Upper lobe of left lung (tissue), 6 donors: ENCODE data around the gene HSDL2. TPM values are rescaled to one million over a fixed set of nuclear protein-coding genes. Genes with fewer than 3 reads are reported as not detected.

Experiments used
- ATAC-seq, 2 donors: fragments of 200-7000 bp; cut with Tn5 transposase; one replicate each; pipeline ENCODE4 v1.9.1; 2022; ENCODE audit warnings: mild to moderate bottlenecking in 2 of 2, moderate library complexity in 2 of 2; ENCODE audit not compliant: low FRiP score in 2 of 2
- DNase-seq, 2 donors: peaks; one replicate each; pipeline ENCODE4 v3.0.0-alpha.2; 2019 to 2020
- H3K27ac ChIP-seq, 4 donors: fragments of 200-600 bp; sonication (generic); one replicate each; pipeline ENCODE4 v1.5.1; 2016 to 2019
- H3K27me3 ChIP-seq, 4 donors: fragments of 200-600 bp; sonication (generic); one replicate each; pipeline ENCODE4 v1.5.1; 2017 to 2019
- H3K36me3 ChIP-seq, 4 donors: fragments of 200-600 bp; sonication (generic); one replicate each; pipeline ENCODE4 v1.5.1; 2016 to 2019
- H3K4me1 ChIP-seq, 4 donors: fragments of 200-600 bp; sonication (generic); one replicate each; pipeline ENCODE4 v1.5.1; 2018 to 2019
- H3K4me3 ChIP-seq, 4 donors: fragments of 200-600 bp; sonication (generic); one replicate each; pipeline ENCODE4 v1.5.1; 2017 to 2019; ENCODE audit warnings: mild to moderate bottlenecking in 2 of 4, moderate library complexity in 1 of 4
- H3K9me3 ChIP-seq, 4 donors: fragments of 200-600 bp; sonication (generic); one replicate each; pipeline ENCODE4 v1.5.1; 2018 to 2019
- EP300 ChIP-seq, 4 donors: sonication (generic); formaldehyde crosslinking; IDR thresholded peaks; one replicate each; pipeline ENCODE4 v1.5.1; 2017; ENCODE audit warnings: antibody characterized with exemption in 4 of 4, control low read depth in 2 of 4
- POLR2A ChIP-seq, 4 donors: fragments of 450-650 bp; IDR thresholded peaks; one replicate each; pipeline ENCODE4 v1.5.1; 2016 to 2017; ENCODE audit warnings: antibody characterized with exemption in 4 of 4, mild to moderate bottlenecking in 2 of 4
- POLR2AphosphoS5 ChIP-seq, 2 donors: sonication (generic); formaldehyde crosslinking; IDR thresholded peaks; one replicate each; pipeline ENCODE4 v1.5.1; 2017; ENCODE audit warnings: antibody characterized with exemption in 2 of 2
- WGBS, 2 donors: methylation state at CpG; one replicate each; pipeline ENCODE4 v1.1.5; 2017 to 2018; 5-methylcytosine and 5-hydroxymethylcytosine counted together
- total RNA-seq, 6 donors: library from RNA; depleted of rRNA in 4 of 6; stranded (reverse); fragments of >200 nt in 4 of 6; gene quantifications; one replicate each; pipeline versions ENCODE4 v1.1.0 to v1.2.1, GENCODE V29; 2016 to 2021
- TF ChIP-seq, protein P1 (sequence below), 6 experiments: fragments of 450-650 bp in 4 of 6; fragments of 200-600 bp in 2 of 6; sonication (generic) in 2 of 6; IDR thresholded peaks; one replicate each; pipeline ENCODE4 v1.5.1; 2016 to 2019; ENCODE audit warnings: antibody characterized with exemption in 6 of 6
- donor health status: DM: no; HTN: no; CAD: no; lungs with moderate emphysema.
- donor health status: DM: no; HTN: yes; CAD: no; lungs with severe emphysema.

The HSDL2 gene
- total RNA-seq, 6 donors from 2014 or later: 25.1 to 92.6 (median 46.2) TPM

- Histone ChIP-seq H3K36me3 (no peaks in the 10 kb centered on the region), H3K4me1 (peaks cover 25 to 33% (median 27%) of the 10 kb centered on the region in 4 donors), H3K27ac (peak within 1 kb of the TSS; percentile 98 to 100 (median 99)), H3K27me3 (no peaks in the 10 kb centered on the region), H3K9me3 (no peaks in the 10 kb centered on the region), H3K4me3 (peak within 1 kb of the TSS; percentile 86 to 97 (median 91))
- ATAC-seq: peak; percentile 85 to 88
- WGBS, 2 donors: 1% methylated on average over 20 of the region's 90 CpGs; no CpG with 5 or more reads in 1 of the 2 donors
- TF ChIP-seq, protein P1, sequence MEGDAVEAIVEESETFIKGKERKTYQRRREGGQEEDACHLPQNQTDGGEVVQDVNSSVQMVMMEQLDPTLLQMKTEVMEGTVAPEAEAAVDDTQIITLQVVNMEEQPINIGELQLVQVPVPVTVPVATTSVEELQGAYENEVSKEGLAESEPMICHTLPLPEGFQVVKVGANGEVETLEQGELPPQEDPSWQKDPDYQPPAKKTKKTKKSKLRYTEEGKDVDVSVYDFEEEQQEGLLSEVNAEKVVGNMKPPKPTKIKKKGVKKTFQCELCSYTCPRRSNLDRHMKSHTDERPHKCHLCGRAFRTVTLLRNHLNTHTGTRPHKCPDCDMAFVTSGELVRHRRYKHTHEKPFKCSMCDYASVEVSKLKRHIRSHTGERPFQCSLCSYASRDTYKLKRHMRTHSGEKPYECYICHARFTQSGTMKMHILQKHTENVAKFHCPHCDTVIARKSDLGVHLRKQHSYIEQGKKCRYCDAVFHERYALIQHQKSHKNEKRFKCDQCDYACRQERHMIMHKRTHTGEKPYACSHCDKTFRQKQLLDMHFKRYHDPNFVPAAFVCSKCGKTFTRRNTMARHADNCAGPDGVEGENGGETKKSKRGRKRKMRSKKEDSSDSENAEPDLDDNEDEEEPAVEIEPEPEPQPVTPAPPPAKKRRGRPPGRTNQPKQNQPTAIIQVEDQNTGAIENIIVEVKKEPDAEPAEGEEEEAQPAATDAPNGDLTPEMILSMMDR (IDR thresholded peaks at IDR 0.05): peak in 2 of 6 experiments; percentile 3 to 46
- TF ChIP-seq POLR2AphosphoS5 (IDR thresholded peaks at IDR 0.05) (peak; percentile 83 to 86), EP300 (IDR thresholded peaks at IDR 0.05) (no peak), POLR2A (IDR thresholded peaks at IDR 0.05) (peak; percentile 40 to 93 (median 78))
- DNase-seq: peak; percentile 88 to 97
Observed at GRCh38 chr9:112332977-112333638, 46.8 kb upstream of the HSDL2 start, which contains the start of gene PTBP3. Gene PTBP3 (minus strand): TSS chr9:112333619. CDS start chr9:112297865, 35,754 bp downstream.

GRCh38 chr9:112333639-112334431, 46.1 kb upstream of the HSDL2 start:
- 0% methylated on average over 4 to 20 of the region's 72 CpGs for WGBS, 2 donors
- DNase-seq (peak; percentile 97 to 100), ATAC-seq (peak; percentile 95 to 97)
- Histone ChIP-seq H3K27ac (peak overlapping the region; percentile 98 to 100 (median 99)), H3K4me1 (peaks cover 22 to 27% (median 24%) of the 10 kb centered on the region in 4 donors), H3K36me3 (no peaks in the 10 kb centered on the region), H3K27me3 (no peaks in the 10 kb centered on the region), H3K9me3 (no peaks in the 10 kb centered on the region), H3K4me3 (peak overlapping the region; percentile 86 to 97 (median 91))
- TF ChIP-seq EP300 (IDR thresholded peaks at IDR 0.05) (no peak), POLR2A (IDR thresholded peaks at IDR 0.05) (peak in 1 of 4 donors; percentile 49), POLR2AphosphoS5 (IDR thresholded peaks at IDR 0.05) (peak; percentile 10 to 19)
- TF ChIP-seq, protein P1 (IDR thresholded peaks at IDR 0.05): peak; percentile 42 to 73 (median 63)

DNA sequence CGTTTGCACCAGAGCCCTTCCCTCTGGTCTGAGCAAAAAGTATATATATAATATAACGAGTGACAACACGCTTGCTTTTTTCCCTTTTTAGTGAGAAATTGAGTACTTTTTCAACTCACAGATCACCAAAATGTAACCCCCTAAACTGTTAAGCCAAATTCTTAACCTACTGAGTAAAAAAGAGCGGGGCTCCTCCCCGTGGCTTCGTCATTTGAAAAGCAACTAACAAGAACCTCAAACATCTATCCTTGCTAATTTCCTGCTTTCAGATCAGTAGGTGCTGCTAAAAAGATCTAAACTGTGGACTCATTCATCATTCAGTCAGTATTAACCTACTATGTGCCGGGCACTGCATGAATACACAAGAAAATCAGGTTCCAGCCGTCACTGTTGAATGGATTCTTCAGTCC, 45.5 kb upstream of the HSDL2 start:
- TF ChIP-seq, protein P1 (IDR thresholded peaks at IDR 0.05): no peak
- TF ChIP-seq POLR2AphosphoS5 (IDR thresholded peaks at IDR 0.05) (no peak), EP300 (IDR thresholded peaks at IDR 0.05) (no peak), POLR2A (IDR thresholded peaks at IDR 0.05) (no peak)
- ATAC-seq (no peak), DNase-seq (no peak)
- H3K4me1 ChIP-seq: peaks cover 22 to 27% (median 24%) of the 10 kb centered on the region in 4 donors
- no peaks in the 10 kb centered on the region for H3K36me3 ChIP-seq
- 7 to 9% methylated on average over 8 of the region's 8 CpGs for WGBS, 2 donors
- peak overlapping the region; percentile 98 to 100 (median 99) for H3K27ac ChIP-seq
- H3K4me3 ChIP-seq: peak overlapping the region; percentile 31 to 97 (median 88)
- H3K9me3 ChIP-seq: no peaks in the 10 kb centered on the region
- H3K27me3 ChIP-seq: no peaks in the 10 kb centered on the region

GRCh38 chr9:112337547-112337946, 42.4 kb upstream of the HSDL2 start:
- ATAC-seq (no peak), DNase-seq (no peak)
- peaks cover 0 to 8% (median 2%) of the 10 kb centered on the region in 4 donors for H3K4me1 ChIP-seq
- H3K36me3 ChIP-seq: no peaks in the 10 kb centered on the region
- H3K9me3 ChIP-seq: no peaks in the 10 kb centered on the region
- no peak for TF ChIP-seq POLR2AphosphoS5 (IDR thresholded peaks at IDR 0.05)
- no peak overlapping the region for H3K27ac ChIP-seq
- 48 to 53% methylated on average over 1 of the region's 1 CpG for WGBS, 2 donors
- no peaks in the 10 kb centered on the region for H3K27me3 ChIP-seq
- H3K4me3 ChIP-seq: no peak overlapping the region

GRCh38 chr9:112338561-112338960, 41.3 kb upstream of the HSDL2 start:
- WGBS, 2 donors: 59 to 82% methylated on average over 3 of the region's 3 CpGs
- no peaks in the 10 kb centered on the region for H3K27me3 ChIP-seq
- no peak for ATAC-seq

More at GRCh38 chr9:112338561-112338960, 41.3 kb upstream of the HSDL2 start:
- no peaks in the 10 kb centered on the region for H3K36me3 ChIP-seq
- no peak overlapping the region for H3K4me3 ChIP-seq
- no peak overlapping the region for H3K27ac ChIP-seq
- H3K4me1 ChIP-seq: peaks cover 0 to 8% (median 2%) of the 10 kb centered on the region in 4 donors
- no peaks in the 10 kb centered on the region for H3K9me3 ChIP-seq
- no peak for TF ChIP-seq POLR2A (IDR thresholded peaks at IDR 0.05)
- TF ChIP-seq POLR2AphosphoS5 (IDR thresholded peaks at IDR 0.05): no peak
- TF ChIP-seq EP300 (IDR thresholded peaks at IDR 0.05): no peak
- TF ChIP-seq, protein P1 (IDR thresholded peaks at IDR 0.05): no peak
- DNase-seq: no peak
